ENCODE measurements around the gene CD82.

- TF ChIP-seq EZH2phosphoT487 (IDR thresholded peaks at IDR 0.05; ENCODE audit: insufficient read depth, low read depth) = no peak
- no peak for TF ChIP-seq EZH2 (IDR thresholded peaks at IDR 0.05; ENCODE audit: insufficient read depth, poor library complexity, severe bottlenecking)
Observed at GRCh38 chr11:44531636-44532035, 33.8 kb upstream of the CD82 start.

Data from GM23248 (cell line).